Uterus (tissue), 4 donors: ENCODE measurements around the gene CCDC178. TPM values are rescaled to one million over a fixed set of nuclear protein-coding genes. Genes with fewer than 3 reads are reported as not detected.

Experiments used
- DNase-seq, 2 donors: peaks; one replicate each; pipeline ENCODE4 v3.0.0-alpha.2; 2019 to 2020
- H3K27ac ChIP-seq, 2 donors: fragments of 200-600 bp; sonication (generic); 1 replicate in 1 of 2; 2 replicates in 1 of 2; pipeline ENCODE4 v1.5.1; 2016 to 2018
- H3K27me3 ChIP-seq, 2 donors: fragments of 200-600 bp; sonication (generic); one replicate each; pipeline ENCODE4 v1.5.1; 2018 to 2019; ENCODE audit warnings: control low read depth in 1 of 2
- H3K36me3 ChIP-seq, 2 donors: fragments of 200-600 bp; sonication (generic); one replicate each; pipeline ENCODE4 v1.5.1; 2019; ENCODE audit warnings: control low read depth in 1 of 2
- H3K4me1 ChIP-seq, 2 donors: fragments of 200-600 bp; sonication (generic); one replicate each; pipeline ENCODE4 v1.5.1; 2018 to 2019; ENCODE audit warnings: control low read depth in 1 of 2
- H3K4me3 ChIP-seq, 2 donors: fragments of 200-600 bp; sonication (generic); 1 replicate in 1 of 2; 2 replicates in 1 of 2; pipeline ENCODE4 v1.5.1; 2018 to 2019; ENCODE audit warnings: mild to moderate bottlenecking in 1 of 2
- H3K9me3 ChIP-seq, 2 donors: fragments of 200-600 bp; sonication (generic); one replicate each; pipeline ENCODE4 v1.5.1; 2019; ENCODE audit warnings: control low read depth in 1 of 2
- CTCF ChIP-seq, 4 experiments: fragments of 200-600 bp in 2 of 4; fragments of 450-650 bp in 2 of 4; sonication (generic) in 2 of 4; IDR thresholded peaks; one replicate each; pipeline ENCODE4 v1.5.1; 2016 to 2019; ENCODE audit warnings: antibody characterized with exemption in 4 of 4, mild to moderate bottlenecking in 2 of 4, moderate library complexity in 1 of 4
- POLR2A ChIP-seq, 2 donors: fragments of 450-650 bp; IDR thresholded peaks; one replicate each; pipeline ENCODE4 v1.6.1; 2016; ENCODE audit warnings: antibody characterized with exemption in 2 of 2, mild to moderate bottlenecking in 1 of 2, moderate library complexity in 1 of 2
- intact Hi-C: fragments of 100-400 bp; cut with DNase I; formaldehyde crosslinking; loops from one replicate; pipeline ENCODE4 v1.15.1; 2023; ENCODE audit warnings: low total_unique reads
- total RNA-seq, 4 donors: library from RNA; depleted of rRNA in 3 of 4; stranded (reverse); fragments of >200 nt in 3 of 4; gene quantifications; one replicate each; pipeline versions ENCODE4 v1.1.0 to v1.2.4, GENCODE V29; 2014 to 2023
- donor health status: DM: yes; HTN: yes; CAD: no.

Gene CCDC178
- total RNA-seq, 4 donors from 2014 or later, result 1.0 to 28.7 (median 8.8) TPM

GRCh38 chr18:32911660-32912284, 528.7 kb downstream of the CCDC178 start:
- no peak for DNase-seq
- intact Hi-C loops, result no loop called here

DNA sequence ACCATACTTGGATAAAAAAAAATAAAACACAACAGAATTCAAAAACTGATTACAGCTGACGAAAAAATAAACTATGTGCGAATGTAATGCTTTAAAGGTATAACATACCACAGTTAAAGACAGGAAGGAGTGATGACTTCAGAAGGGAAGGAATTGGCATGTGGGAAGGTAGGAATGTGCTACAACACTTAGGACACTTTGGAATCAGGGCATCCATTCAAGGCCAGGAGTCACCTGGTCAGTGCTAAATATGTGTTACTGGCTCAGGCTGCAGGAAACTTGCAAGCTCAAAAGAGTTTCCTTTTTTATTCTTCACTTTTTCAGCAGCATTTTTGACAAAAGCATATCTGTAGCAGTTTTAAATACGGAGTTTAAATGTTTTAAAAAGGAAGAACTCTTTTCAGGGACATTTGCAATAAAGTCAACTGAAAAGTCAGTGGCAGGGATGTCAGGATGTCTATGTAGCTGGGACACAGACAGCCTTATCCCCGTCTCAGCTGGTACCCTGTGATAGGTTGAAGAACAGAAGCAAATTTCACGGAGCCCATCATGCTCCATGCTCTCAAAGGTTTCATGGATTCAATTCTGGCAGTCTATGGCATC, 529.7 kb downstream of the CCDC178 start:
- intact Hi-C loops, result no loop called here
- TF ChIP-seq POLR2A (IDR thresholded peaks at IDR 0.05) (no peak), CTCF (IDR thresholded peaks at IDR 0.05) (no peak)
- Histone ChIP-seq H3K27ac (no peak overlapping the region), H3K27me3 (no peaks in the 10 kb centered on the region), H3K9me3 (no peaks in the 10 kb centered on the region), H3K4me3 (no peak overlapping the region), H3K4me1 (no peaks in the 10 kb centered on the region), H3K36me3 (no peaks in the 10 kb centered on the region)
- DNase-seq, result no peak

More at GRCh38 chr18:32911660-32912284, 528.7 kb downstream of the CCDC178 start:
- H3K4me3 ChIP-seq, result no peak overlapping the region
- H3K27me3 ChIP-seq, result no peaks in the 10 kb centered on the region
- TF ChIP-seq CTCF (IDR thresholded peaks at IDR 0.05), result no peak
- no peak for TF ChIP-seq POLR2A (IDR thresholded peaks at IDR 0.05)
- no peaks in the 10 kb centered on the region for H3K9me3 ChIP-seq
- no peak overlapping the region for H3K27ac ChIP-seq
- H3K4me1 ChIP-seq, result no peaks in the 10 kb centered on the region
- no peaks in the 10 kb centered on the region for H3K36me3 ChIP-seq

- no peak for DNase-seq
- intact Hi-C loops, result no loop called here
- no peak overlapping the region for H3K4me3 ChIP-seq
- no peaks in the 10 kb centered on the region for H3K4me1 ChIP-seq
- no peaks in the 10 kb centered on the region for H3K36me3 ChIP-seq
- H3K9me3 ChIP-seq, result no peaks in the 10 kb centered on the region
- H3K27me3 ChIP-seq, result no peaks in the 10 kb centered on the region
- TF ChIP-seq POLR2A (IDR thresholded peaks at IDR 0.05) (no peak), CTCF (IDR thresholded peaks at IDR 0.05) (no peak)
- no peak overlapping the region for H3K27ac ChIP-seq
Measured at GRCh38 chr18:32909798-32910561, 530.5 kb downstream of the CCDC178 start.

DNA sequence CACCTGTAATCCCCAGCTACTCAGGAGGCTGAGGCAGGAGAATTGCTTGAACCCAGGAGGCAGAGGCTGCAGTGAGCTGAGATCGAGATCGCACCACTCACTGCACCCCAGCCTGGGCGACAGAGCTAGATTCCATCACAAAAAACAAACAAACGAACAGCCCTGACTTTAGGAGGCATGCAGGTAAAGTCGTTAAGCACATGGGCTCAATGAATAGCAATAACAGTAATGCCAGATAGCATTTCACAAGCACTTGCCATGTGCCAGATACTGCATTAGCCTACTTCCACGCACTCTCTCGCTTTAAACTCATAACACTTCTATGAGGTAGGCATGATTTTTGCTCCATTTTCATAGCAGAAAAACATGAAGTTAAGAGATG, 532.1 kb downstream of the CCDC178 start:
- H3K9me3 ChIP-seq, result no peaks in the 10 kb centered on the region
- no peak for DNase-seq

More for the DNA sequence above, 532.1 kb downstream of the CCDC178 start:
- TF ChIP-seq POLR2A (IDR thresholded peaks at IDR 0.05), result no peak
- no peak for TF ChIP-seq CTCF (IDR thresholded peaks at IDR 0.05)
- intact Hi-C loops, result no loop called here
- Histone ChIP-seq H3K4me1 (no peaks in the 10 kb centered on the region), H3K4me3 (no peak overlapping the region), H3K27me3 (no peaks in the 10 kb centered on the region), H3K36me3 (no peaks in the 10 kb centered on the region), H3K27ac (no peak overlapping the region)
